Dedifferentiated amniotic fluid mesenchymal stem cell (primary cell): Measurements from ENCODE around the gene ABCA13.

Experiments used
- DNase-seq: peaks from one replicate; pipeline ENCODE4 v3.0.0-alpha.2; 2016; ENCODE audit errors: extremely low spot score

The ABCA13 gene

GRCh38 chr7:48429117-48429516, 257.9 kb downstream of the ABCA13 start:
- no peak for DNase-seq

GRCh38 chr7:48438206-48438605, 266.9 kb downstream of the ABCA13 start:
- no peak for DNase-seq

DNA sequence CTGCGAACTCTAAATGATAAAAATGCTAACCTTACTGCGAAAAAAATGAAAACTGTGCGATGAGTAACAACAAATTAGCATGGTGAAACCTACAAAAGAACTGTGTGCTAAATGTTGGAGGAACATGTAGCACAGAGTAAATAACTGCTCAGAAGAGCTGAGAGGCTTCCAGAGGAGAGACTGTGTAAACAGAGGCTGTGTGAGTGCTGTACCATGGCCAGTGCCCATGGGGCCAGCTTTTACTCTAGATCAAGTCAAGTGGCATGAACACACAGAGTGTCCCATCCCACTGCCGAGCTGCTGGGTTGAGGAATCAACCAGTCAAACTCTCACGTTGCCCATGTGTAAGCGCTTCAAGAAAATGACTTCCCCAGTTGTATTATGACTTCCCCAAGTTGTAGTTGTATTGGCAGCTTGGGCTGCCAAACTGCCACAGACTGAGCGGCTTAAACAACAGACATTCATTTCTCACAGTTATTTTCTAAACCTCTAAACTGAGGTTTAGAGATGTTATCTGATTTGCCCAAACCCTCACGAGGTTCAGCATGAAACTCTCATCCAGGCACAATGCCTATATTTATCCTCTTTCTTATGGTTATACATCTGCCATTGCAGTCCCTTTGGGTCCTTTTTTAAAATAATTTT, 270.7 kb downstream of the ABCA13 start:
- no peak for DNase-seq

DNA sequence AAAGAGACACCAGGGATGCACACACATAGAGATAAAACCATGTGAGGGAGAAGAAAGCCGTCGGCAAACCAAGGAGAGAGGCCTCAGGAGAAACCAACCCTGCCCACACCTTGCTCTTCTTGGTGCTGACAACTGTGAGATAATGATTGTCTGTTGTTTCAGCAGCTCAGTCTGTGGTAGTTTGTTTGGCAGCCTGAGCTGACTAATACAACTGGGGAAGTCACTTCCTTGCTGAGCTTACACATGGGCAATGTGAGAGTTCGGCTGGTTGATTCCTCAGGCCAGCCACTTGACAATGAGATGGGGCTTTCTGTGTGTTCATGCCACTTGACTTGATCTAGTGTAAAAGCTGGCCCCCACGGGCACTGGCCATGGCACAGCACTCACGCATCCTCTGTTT, 271.8 kb downstream of the ABCA13 start:
- DNase-seq: no peak

GRCh38 chr7:48446721-48447120, 275.5 kb downstream of the ABCA13 start:
- DNase-seq: no peak

DNA sequence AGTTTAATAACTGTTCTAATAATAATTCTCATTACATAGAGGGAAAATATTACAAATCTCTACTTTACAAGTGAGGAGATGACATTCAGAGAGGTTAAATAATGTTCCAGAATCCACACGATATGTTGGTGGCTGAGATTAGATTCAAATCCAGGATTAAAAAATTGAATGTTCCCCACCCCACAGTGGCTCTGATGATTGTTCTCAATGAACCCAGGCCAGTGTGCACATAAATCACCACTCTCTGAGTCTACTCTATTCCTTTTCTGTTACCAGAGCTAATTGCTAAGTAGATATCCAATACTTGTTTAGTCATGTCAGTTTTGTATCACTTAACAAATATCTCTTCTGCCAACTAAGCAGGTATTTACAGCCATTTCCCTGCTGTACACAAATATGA, 281.0 kb downstream of the ABCA13 start:
- DNase-seq: no peak

DNA sequence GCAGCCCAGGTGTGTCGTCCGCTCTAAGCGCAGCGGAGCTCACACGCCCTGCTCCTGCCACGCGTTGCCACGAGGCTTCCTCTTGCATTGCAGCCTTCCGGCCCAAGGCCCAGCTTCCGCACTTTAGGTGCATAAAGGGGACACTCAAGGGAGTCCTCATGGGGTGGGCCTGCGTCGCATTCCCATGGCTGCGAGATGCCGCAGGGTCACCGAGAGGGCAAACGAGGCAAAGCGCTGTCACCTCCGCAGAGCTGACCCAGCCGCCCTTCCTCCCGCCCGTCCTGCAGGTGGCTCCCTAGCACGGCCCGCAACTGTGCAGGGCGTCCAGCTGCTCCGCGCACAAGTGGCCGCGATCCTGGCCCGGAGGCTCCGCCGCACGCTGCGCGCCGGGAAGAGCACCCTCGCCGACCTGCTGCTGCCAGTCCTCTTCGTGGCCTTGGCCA, 283.5 kb downstream of the ABCA13 start:
- DNase-seq: no peak

DNA sequence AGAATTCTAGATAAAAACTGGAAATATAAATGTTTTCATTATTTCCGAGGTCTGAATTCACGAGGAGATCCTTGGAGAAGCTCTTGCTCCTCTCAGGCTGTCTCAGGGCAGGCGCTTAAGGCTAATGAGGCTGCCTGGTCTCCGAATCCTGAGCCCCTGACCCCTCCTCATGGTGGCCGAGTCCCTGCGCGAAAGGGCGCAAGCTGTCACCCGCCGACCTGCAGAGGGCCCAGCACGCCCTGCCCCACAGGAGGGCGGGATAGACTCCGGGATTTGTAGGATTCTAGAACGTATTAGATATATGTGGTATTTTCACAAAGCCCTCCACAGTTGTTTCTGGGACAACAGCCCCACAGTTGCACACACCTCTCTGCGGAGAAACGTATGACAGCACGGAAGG, 284.1 kb downstream of the ABCA13 start:
- DNase-seq: no peak

GRCh38 chr7:48458701-48459524, 287.7 kb downstream of the ABCA13 start:
- DNase-seq: no peak

DNA sequence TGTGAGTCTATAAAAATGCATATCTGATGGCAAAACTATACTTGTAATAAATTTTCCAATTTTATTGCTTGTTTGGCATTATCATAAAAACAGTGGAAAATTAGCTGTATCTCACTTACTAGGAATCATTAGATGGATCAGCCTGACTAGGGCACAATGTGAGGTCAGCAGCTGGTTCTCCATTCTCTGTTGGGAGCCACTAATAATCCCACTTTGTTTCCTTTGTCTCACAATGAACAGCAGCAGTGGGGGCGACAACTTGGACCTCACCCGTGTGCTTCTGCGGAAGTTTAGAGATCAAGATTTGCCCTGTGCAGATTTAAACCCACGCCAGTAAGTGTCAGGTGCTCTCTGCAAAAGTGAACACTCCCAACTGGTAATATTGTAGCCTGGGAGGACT, 295.5 kb downstream of the ABCA13 start:
- no peak for DNase-seq

- no peak for DNase-seq
Observed at GRCh38 chr7:48471196-48471595, 299.9 kb downstream of the ABCA13 start.

DNA sequence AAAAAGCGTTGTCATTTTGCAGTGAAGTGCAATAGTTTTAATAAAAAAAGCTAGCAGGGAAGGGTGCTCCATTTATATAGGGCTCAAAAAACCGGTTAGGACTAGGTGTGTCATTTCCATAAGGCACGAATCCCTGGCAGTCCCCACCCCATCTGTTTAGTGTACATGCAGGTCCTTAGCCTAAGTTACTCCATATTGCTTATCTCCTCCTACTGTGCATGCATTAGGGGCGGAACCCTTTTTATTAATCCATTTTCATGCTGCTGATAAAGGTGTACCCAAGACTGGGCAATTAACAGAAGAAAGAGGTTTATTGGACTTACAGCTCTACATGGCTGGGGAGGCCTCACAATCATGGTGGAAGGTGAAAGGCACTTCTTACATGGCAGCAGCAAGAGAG, 301.4 kb downstream of the ABCA13 start:
- DNase-seq: no peak

DNA sequence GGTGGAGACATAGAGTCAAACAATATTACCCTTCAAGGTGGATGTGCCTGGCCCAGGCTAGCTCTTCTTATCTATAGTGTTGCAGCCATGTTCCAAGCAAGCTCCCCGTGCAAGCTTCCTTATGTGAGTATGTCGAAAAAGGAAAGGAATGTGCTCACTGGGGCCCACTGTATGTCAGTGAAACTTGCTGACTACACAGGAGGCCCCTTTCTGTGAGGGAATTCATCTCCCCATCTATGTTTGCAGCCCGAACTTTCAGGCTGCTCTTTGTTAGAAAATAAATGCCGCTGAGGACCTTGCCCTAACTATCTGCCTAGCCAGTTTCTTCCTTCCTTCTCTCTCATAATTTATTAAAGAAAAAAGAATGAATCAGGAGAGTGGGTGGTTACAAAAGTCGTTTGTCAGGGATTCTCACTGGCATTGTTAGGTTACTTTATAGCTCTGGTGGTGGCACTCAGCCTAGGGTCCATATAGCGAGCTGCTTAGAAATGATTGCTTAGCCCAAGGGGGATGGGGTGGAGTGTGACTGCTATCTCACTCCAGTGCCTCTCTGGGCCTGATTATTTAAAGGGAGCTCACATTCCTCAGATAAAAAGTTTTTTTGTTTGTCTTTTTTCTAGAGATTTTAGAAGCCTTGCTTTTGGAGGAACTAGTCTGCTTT, 302.1 kb downstream of the ABCA13 start:
- no peak for DNase-seq

DNA sequence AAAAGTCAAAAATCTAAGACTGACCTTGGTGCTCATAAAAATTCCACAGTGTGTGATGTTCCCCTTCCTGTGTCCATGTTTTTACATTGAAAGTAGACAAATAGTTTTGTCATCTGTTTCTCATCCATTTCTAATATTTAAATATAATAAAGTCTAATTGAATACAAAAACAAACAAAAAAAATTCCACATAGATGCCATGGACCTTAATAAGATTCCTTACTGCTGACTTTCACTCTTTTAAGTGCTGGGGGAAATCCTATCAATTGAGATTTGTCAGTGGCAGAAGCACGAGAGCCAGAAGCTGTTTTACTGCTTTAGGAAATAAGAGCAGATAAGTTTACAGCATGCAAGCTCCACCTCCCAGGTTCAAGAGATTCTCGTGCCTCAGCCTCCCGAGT, 310.0 kb downstream of the ABCA13 start:
- DNase-seq: no peak

DNA sequence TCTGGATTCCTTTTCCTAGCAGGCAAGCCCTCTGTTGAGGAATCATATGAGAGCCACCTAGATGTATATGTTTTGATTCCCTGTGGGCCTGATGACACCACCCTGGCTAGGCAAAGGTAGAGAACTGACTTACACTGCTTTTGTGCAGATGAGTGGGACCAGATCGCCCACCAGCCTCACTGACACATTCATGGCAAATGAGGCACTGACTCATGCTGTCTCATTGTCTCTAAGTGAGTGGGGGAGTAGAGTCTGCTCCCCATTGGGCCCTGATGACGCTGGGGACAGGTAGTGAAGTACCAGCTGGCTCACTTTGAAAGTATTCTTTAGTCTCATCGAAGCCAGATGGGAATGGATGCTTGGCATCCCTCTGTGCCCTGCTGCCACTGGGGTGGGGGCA, 326.3 kb downstream of the ABCA13 start:
- no peak for DNase-seq

GRCh38 chr7:48502021-48502420, 330.8 kb downstream of the ABCA13 start:
- no peak for DNase-seq

GRCh38 chr7:48505051-48505450, 333.8 kb downstream of the ABCA13 start:
- no peak for DNase-seq

- DNase-seq: no peak
Observed at GRCh38 chr7:48505466-48505865, 334.2 kb downstream of the ABCA13 start.

GRCh38 chr7:48506569-48506968, 335.3 kb downstream of the ABCA13 start:
- no peak for DNase-seq

GRCh38 chr7:48511080-48511479, 339.8 kb downstream of the ABCA13 start:
- no peak for DNase-seq

DNA sequence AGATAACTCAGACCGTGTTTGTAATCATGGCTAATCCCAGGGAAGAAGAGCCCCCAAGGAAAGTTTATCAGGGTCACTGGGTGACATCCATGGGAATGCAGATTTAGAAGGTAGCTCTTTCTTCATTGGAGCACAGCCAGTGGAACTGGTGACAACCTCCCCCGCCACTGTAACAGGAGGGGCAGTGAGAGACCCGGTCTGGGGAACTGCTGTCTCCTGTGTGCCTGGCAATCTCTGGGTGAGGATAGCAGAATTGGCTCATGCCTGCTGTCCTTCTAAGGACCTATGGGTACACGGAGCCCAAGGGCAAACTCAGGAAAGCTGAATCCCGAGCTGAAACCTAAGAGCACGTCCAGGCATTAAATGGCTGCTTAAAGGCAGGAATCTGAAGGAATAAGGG, 341.6 kb downstream of the ABCA13 start:
- no peak for DNase-seq

- DNase-seq: no peak
Observed at GRCh38 chr7:48515171-48515570, 343.9 kb downstream of the ABCA13 start.

- no peak for DNase-seq
Observed at GRCh38 chr7:48518092-48518491, 346.8 kb downstream of the ABCA13 start.
